ENCODE results near the gene AMOTL2.

- TF ChIP-seq, protein P1, sequence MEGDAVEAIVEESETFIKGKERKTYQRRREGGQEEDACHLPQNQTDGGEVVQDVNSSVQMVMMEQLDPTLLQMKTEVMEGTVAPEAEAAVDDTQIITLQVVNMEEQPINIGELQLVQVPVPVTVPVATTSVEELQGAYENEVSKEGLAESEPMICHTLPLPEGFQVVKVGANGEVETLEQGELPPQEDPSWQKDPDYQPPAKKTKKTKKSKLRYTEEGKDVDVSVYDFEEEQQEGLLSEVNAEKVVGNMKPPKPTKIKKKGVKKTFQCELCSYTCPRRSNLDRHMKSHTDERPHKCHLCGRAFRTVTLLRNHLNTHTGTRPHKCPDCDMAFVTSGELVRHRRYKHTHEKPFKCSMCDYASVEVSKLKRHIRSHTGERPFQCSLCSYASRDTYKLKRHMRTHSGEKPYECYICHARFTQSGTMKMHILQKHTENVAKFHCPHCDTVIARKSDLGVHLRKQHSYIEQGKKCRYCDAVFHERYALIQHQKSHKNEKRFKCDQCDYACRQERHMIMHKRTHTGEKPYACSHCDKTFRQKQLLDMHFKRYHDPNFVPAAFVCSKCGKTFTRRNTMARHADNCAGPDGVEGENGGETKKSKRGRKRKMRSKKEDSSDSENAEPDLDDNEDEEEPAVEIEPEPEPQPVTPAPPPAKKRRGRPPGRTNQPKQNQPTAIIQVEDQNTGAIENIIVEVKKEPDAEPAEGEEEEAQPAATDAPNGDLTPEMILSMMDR (conservative IDR thresholded peaks at IDR 0.05; ENCODE audit: low read depth in 2 of 2): no peak
- no peak for TF ChIP-seq EZH2 (IDR thresholded peaks at IDR 0.05; ENCODE audit: low read depth, unreplicated experiment)
- no peak for TF ChIP-seq ZNF114 (CRISPR knock-in tag; IDR thresholded peaks at IDR 0.05)
- TF ChIP-seq EZH2phosphoT487 (IDR thresholded peaks at IDR 0.05; ENCODE audit: unreplicated experiment): no peak
- TF ChIP-seq, protein P2, sequence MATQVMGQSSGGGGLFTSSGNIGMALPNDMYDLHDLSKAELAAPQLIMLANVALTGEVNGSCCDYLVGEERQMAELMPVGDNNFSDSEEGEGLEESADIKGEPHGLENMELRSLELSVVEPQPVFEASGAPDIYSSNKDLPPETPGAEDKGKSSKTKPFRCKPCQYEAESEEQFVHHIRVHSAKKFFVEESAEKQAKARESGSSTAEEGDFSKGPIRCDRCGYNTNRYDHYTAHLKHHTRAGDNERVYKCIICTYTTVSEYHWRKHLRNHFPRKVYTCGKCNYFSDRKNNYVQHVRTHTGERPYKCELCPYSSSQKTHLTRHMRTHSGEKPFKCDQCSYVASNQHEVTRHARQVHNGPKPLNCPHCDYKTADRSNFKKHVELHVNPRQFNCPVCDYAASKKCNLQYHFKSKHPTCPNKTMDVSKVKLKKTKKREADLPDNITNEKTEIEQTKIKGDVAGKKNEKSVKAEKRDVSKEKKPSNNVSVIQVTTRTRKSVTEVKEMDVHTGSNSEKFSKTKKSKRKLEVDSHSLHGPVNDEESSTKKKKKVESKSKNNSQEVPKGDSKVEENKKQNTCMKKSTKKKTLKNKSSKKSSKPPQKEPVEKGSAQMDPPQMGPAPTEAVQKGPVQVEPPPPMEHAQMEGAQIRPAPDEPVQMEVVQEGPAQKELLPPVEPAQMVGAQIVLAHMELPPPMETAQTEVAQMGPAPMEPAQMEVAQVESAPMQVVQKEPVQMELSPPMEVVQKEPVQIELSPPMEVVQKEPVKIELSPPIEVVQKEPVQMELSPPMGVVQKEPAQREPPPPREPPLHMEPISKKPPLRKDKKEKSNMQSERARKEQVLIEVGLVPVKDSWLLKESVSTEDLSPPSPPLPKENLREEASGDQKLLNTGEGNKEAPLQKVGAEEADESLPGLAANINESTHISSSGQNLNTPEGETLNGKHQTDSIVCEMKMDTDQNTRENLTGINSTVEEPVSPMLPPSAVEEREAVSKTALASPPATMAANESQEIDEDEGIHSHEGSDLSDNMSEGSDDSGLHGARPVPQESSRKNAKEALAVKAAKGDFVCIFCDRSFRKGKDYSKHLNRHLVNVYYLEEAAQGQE (IDR thresholded peaks at IDR 0.05; ENCODE audit: unreplicated experiment): no peak
- no peak for TF ChIP-seq ZNF331 (CRISPR knock-in tag; IDR thresholded peaks at IDR 0.05; ENCODE audit: low read depth)
- no peak for TF ChIP-seq POLR2AphosphoS5 (IDR thresholded peaks at IDR 0.05; ENCODE audit: low read depth)
- no peak for TF ChIP-seq JUNB (IDR thresholded peaks at IDR 0.05; ENCODE audit: unreplicated experiment)
- TF ChIP-seq CREB1 (CRISPR knock-in tag; IDR thresholded peaks at IDR 0.05; ENCODE audit: low read depth): no peak
- no peak for TF ChIP-seq STAT1 (IDR thresholded peaks at IDR 0.05; ENCODE audit: unreplicated experiment)
- TF ChIP-seq ZNF462 (CRISPR knock-in tag; IDR thresholded peaks at IDR 0.05): no peak
- TF ChIP-seq ETS1 (IDR thresholded peaks at IDR 0.05): no peak
Observed at GRCh38 chr3:134334901-134335280, 39.4 kb downstream of the AMOTL2 start.
